H1 (cell line): ENCODE measurements around the gene MIB1. TPM values are rescaled to one million over a fixed set of nuclear protein-coding genes. Genes with fewer than 3 reads are reported as not detected.

Experiments
- CTCF ChIA-PET: fragments of 300-600 bp; sonication (Branson Sonifier 250); formaldehyde crosslinking; loops from one replicate; lab custom pipeline; 2021; ENCODE audit not compliant: partially characterized antibody; lab: Charles Lee
- POLR2A ChIA-PET: fragments of 300-600 bp; sonication (Branson Sonifier 250); formaldehyde crosslinking; loops from one replicate; lab custom pipeline; 2021; ENCODE audit warnings: inconsistent platforms; ENCODE audit not compliant: partially characterized antibody; lab: Charles Lee
- DNase-seq, 2 experiments: peaks; one replicate each; pipeline versions ENCODE4 v3.0.0 to v3.0.0-alpha.2; 2010 to 2022; ENCODE audit warnings: low spot score in 2 of 2, low read depth in 1 of 2, mixed read lengths in 1 of 2
- FAIRE-seq: peaks from 2 replicates; lab custom pipeline; 2011; peaks lifted over from hg19 to GRCh38; lab: Jason Lieb, UNC
- H2AFZ ChIP-seq: 2 replicates; pipeline ENCODE4 v1.8.1; 2012; ENCODE audit warnings: low read length, inconsistent platforms
- H2AK5ac ChIP-seq: 2 replicates; pipeline ENCODE4 v1.6.1; 2013; ENCODE audit warnings: low read depth, low read length
- H2BK120ac ChIP-seq: replicated peaks from 2 replicates; pipeline ENCODE3; 2013; ENCODE audit warnings: low read depth, low read length, inconsistent platforms
- H2BK12ac ChIP-seq: 2 replicates; pipeline ENCODE4 v1.6.1; 2013; ENCODE audit warnings: low read depth, low read length
- H2BK15ac ChIP-seq: 2 replicates; pipeline ENCODE4 v1.6.1; 2013; ENCODE audit warnings: low read length
- H2BK20ac ChIP-seq: 2 replicates; pipeline ENCODE4 v1.6.1; 2013; ENCODE audit warnings: low read length
- H2BK5ac ChIP-seq: 2 replicates; pipeline ENCODE4 v1.6.1; 2013; ENCODE audit warnings: low read depth, low read length
- H3K14ac ChIP-seq: 2 replicates; pipeline ENCODE4 v1.6.1; 2013; ENCODE audit warnings: inconsistent platforms; ENCODE audit not compliant: insufficient read length
- H3K18ac ChIP-seq: 2 replicates; pipeline ENCODE4 v1.6.1; 2013; ENCODE audit warnings: low read length; ENCODE audit errors: extremely low read depth
- H3K23ac ChIP-seq: 2 replicates; pipeline ENCODE4 v1.6.1; 2013; ENCODE audit warnings: inconsistent platforms; ENCODE audit not compliant: insufficient read length
- H3K23me2 ChIP-seq: 2 replicates; pipeline ENCODE4 v1.6.1; 2013; ENCODE audit warnings: low read depth, low read length
- H3K27ac ChIP-seq: 2 replicates; pipeline ENCODE4 v1.6.1; 2011; ENCODE audit warnings: low read depth, low read length, inconsistent platforms
- H3K27me3 ChIP-seq, 4 experiments: replicated peaks in 1 of 4; 1 replicate in 1 of 4; 2 replicates in 3 of 4; pipeline versions ENCODE4 v1.6.1 to v1.8.1; 2011 to 2013; ENCODE audit warnings: low read length in 3 of 4, mild to moderate bottlenecking in 3 of 4, inconsistent platforms in 2 of 4, mixed read lengths in 2 of 4, moderate library complexity in 1 of 4; ENCODE audit not compliant: control insufficient read depth in 3 of 4, insufficient read depth in 3 of 4; ENCODE audit errors: extremely low read depth in 1 of 4
- H3K36me3 ChIP-seq, 4 experiments: 2 replicates each; pipeline versions ENCODE4 v1.6.1 to v1.8.1; 2011 to 2013; ENCODE audit warnings: mild to moderate bottlenecking in 4 of 4, low read length in 3 of 4, moderate library complexity in 2 of 4, control low read depth in 1 of 4, inconsistent platforms in 1 of 4; ENCODE audit not compliant: insufficient read depth in 4 of 4, control insufficient read depth in 2 of 4
- H3K4ac ChIP-seq: replicated peaks from 2 replicates; pipeline ENCODE3; 2013; ENCODE audit warnings: low read length, low read depth, mixed read lengths, inconsistent platforms; ENCODE audit not compliant: insufficient read length
- H3K4me1 ChIP-seq, 4 experiments: replicated peaks in 1 of 4; 1 replicate in 1 of 4; 2 replicates in 3 of 4; pipeline versions ENCODE4 v1.6.1 to v1.8.1; 2011 to 2013; ENCODE audit warnings: low read length in 3 of 4, inconsistent platforms in 2 of 4, mixed read lengths in 1 of 4; ENCODE audit not compliant: insufficient read depth in 4 of 4, control insufficient read depth in 3 of 4
- H3K4me2 ChIP-seq, 2 experiments: 2 replicates each; pipeline versions ENCODE4 v1.6.1 to v1.8.1; 2011 to 2013; ENCODE audit warnings: low read depth in 2 of 2, low read length in 2 of 2, control low read depth in 1 of 2, inconsistent platforms in 1 of 2, mild to moderate bottlenecking in 1 of 2; ENCODE audit not compliant: insufficient read depth in 1 of 2
- H3K4me3 ChIP-seq, 4 experiments: fragments of 200-600, 300-600 bp in 1 of 4; sonication (generic), shearing (Covaris generic), sonication (Bioruptor Twin) in 1 of 4; 2 replicates each; pipeline versions ENCODE4 v1.5.1 to v1.8.1; 2011 to 2016; ENCODE audit warnings: low read length in 4 of 4, low read depth in 3 of 4, control low read depth in 2 of 4, inconsistent platforms in 2 of 4, mild to moderate bottlenecking in 2 of 4, mixed read lengths in 1 of 4, moderate library complexity in 1 of 4; ENCODE audit not compliant: insufficient read depth in 2 of 4; ENCODE audit errors: extremely low read depth in 1 of 4
- H3K56ac ChIP-seq: replicated peaks from 2 replicates; pipeline ENCODE3; 2013; ENCODE audit warnings: low read depth, mild to moderate bottlenecking, mixed read lengths, low read length, inconsistent platforms; ENCODE audit not compliant: insufficient read length
- H3K79me1 ChIP-seq: 2 replicates; pipeline ENCODE4 v1.6.1; 2013; ENCODE audit warnings: low read depth, low read length, control low read depth
- H3K79me2 ChIP-seq, 2 experiments: 2 replicates each; pipeline versions ENCODE4 v1.6.1 to v1.8.1; 2012 to 2013; ENCODE audit warnings: low read length in 2 of 2, mild to moderate bottlenecking in 2 of 2, inconsistent platforms in 1 of 2; ENCODE audit not compliant: insufficient read depth in 2 of 2, control insufficient read depth in 1 of 2
- H3K9ac ChIP-seq, 4 experiments: replicated peaks in 1 of 4; 1 replicate in 1 of 4; 2 replicates in 3 of 4; pipeline versions ENCODE4 v1.6.1 to v1.8.1; 2011 to 2013; ENCODE audit warnings: low read depth in 3 of 4, low read length in 3 of 4, control low read depth in 2 of 4, mild to moderate bottlenecking in 2 of 4, moderate library complexity in 2 of 4, inconsistent platforms in 1 of 4; ENCODE audit errors: extremely low read depth in 1 of 4
- H3K9me3 ChIP-seq, 2 experiments: 2 replicates each; pipeline versions ENCODE4 v1.6.1 to v1.8.1; 2012 to 2013; ENCODE audit warnings: mild to moderate bottlenecking in 2 of 2, moderate library complexity in 2 of 2, control low read depth in 1 of 2, inconsistent platforms in 1 of 2, low read depth in 1 of 2, low read length in 1 of 2, mixed read lengths in 1 of 2; ENCODE audit not compliant: insufficient read depth in 2 of 2
- H4K20me1 ChIP-seq, 2 experiments: replicated peaks in 1 of 2; 2 replicates each; pipeline versions ENCODE3 to v1.8.1; 2011 to 2013; ENCODE audit warnings: inconsistent platforms in 2 of 2, low read length in 2 of 2, mild to moderate bottlenecking in 1 of 2; ENCODE audit not compliant: insufficient read depth in 2 of 2, control insufficient read depth in 1 of 2
- H4K5ac ChIP-seq: 2 replicates; pipeline ENCODE4 v1.6.1; 2013; ENCODE audit warnings: low read length, low read depth, mixed read lengths, inconsistent platforms; ENCODE audit not compliant: insufficient read length
- H4K8ac ChIP-seq: 2 replicates; pipeline ENCODE4 v1.8.0; 2013; ENCODE audit warnings: mild to moderate bottlenecking, moderate library complexity, low read length, inconsistent platforms; ENCODE audit not compliant: insufficient read depth; ENCODE audit errors: extremely low read depth
- H4K91ac ChIP-seq: replicated peaks from 2 replicates; pipeline ENCODE3; 2013; ENCODE audit warnings: low read length, mixed read lengths, inconsistent platforms; ENCODE audit not compliant: insufficient read length
- WGBS, 2 experiments: shearing (Covaris generic) in 1 of 2; methylation state at CpG; one replicate each; pipeline versions ENCODE4 v1.1.6 to v1.1.7; 2013 to 2015; ENCODE audit warnings: low lambda C conversion rate in 2 of 2, mixed read lengths in 2 of 2, inconsistent platforms in 1 of 2, low coverage in 1 of 2, missing lambda C conversion rate in 1 of 2; ENCODE audit not compliant: insufficient replicate concordance in 2 of 2, insufficient coverage in 1 of 2, insufficient read length in 1 of 2; ENCODE audit errors: extremely low coverage in 1 of 2, missing lambda C conversion rate in 1 of 2; 5-methylcytosine and 5-hydroxymethylcytosine counted together
- polyA plus RNA-seq, 7 experiments: library from polyadenylated mRNA; depleted of rRNA in 3 of 7; stranded (reverse) in 5 of 7; unstranded in 2 of 7; fragments of >200 nt in 5 of 7; fragments of 200-250 nt in 2 of 7; gene quantifications; 1 replicate in 5 of 7; 2 replicates in 1 of 7; 4 replicates in 1 of 7; pipeline versions ENCODE4 v1.2.1 to v1.2.3, GENCODE V29; 2011 to 2013; ENCODE audit warnings: missing spikeins in 2 of 7, mixed read lengths in 2 of 7
- total RNA-seq: library from RNA; stranded (reverse); fragmentation: NEBNext Ultra II Directional; extraction: Animal tissue kit (Norgen Biotek cat#: 25700); gene quantifications from 2 replicates; pipeline ENCODE4 v1.2.1, GENCODE V29; 2021

Gene MIB1
- total and polyA plus RNA-seq, 2 of the 8 experiments (the other 6 are each of a cell fraction or from before 2014, with no cell fraction given), result 8.2 to 60.3 TPM

DNA sequence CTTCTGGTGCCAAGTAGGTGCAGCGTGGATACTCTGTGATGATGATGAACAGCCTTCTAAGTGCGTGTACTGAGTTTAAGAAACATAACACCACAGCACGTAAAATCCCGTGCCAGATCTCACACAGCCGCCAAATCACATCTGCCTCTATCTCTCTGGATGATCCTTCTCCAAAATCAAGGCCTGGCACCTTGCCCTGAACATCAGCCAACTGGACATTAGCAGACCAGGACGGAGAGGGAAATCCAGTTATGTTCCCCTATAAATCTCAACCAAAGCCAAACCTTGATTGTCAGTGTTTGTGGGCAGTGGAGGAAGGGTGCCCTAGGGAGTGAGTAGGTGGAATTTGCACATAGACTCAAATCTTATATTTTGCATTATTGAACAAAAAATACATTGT lies 164.3 kb downstream of the MIB1 start:
- Histone ChIP-seq H2BK120ac (no peak overlapping the region), H3K56ac (no peak overlapping the region), H3K23me2 (no peaks in the 10 kb centered on the region), H3K9ac (no peak overlapping the region), H3K79me1 (no peaks in the 10 kb centered on the region), H2AK5ac (no peak overlapping the region), H3K23ac (no peak overlapping the region), H2BK20ac (no peak overlapping the region), H3K79me2 (no peaks in the 10 kb centered on the region), H3K14ac (no peak overlapping the region), H4K20me1 (no peaks in the 10 kb centered on the region), H3K4ac (no peak overlapping the region), H4K91ac (no peak overlapping the region), H2BK5ac (no peak overlapping the region), H3K36me3 (no peaks in the 10 kb centered on the region), H2BK15ac (no peak overlapping the region), H3K9me3 (no peaks in the 10 kb centered on the region), H2BK12ac (no peak overlapping the region), H3K4me2 (no peak overlapping the region), H3K27ac (no peak overlapping the region), H2AFZ (no peak overlapping the region), H4K5ac (no peak overlapping the region), H3K18ac (no peak overlapping the region), H3K4me1 (no peaks in the 10 kb centered on the region), H4K8ac (no peak overlapping the region), H3K4me3 (no peak overlapping the region), H3K27me3 (peaks cover 0 to 4% (median 2%) of the 10 kb centered on the region in 4 experiments; a peak in 3 of 7 replicates)
- WGBS, 2 experiments, result 90% methylated on average over 6 of the region's 6 CpGs; no CpG with 5 or more reads in 1 of the 2 experiments
- ChIA-PET CTCF (interaction anchor here (1.0 kb wide), 1 partner anchor 10 kb away, joined by 3 read pairs; no protein-coding TSS in a partner anchor), POLR2A (no interaction called here)
- DNase-seq (no peak), FAIRE-seq (no peak)
